AML-193 (cell line): ENCODE data around the gene CELA1.
A peak's percentile ranks its signal among the peaks of the same experiment; 100 is the strongest.

Experiments used
- DNase-seq, 2 experiments: peaks; one replicate each; lab custom pipeline; 2025; lab: John Stamatoyannopoulos, UW

CELA1 gene

DNA sequence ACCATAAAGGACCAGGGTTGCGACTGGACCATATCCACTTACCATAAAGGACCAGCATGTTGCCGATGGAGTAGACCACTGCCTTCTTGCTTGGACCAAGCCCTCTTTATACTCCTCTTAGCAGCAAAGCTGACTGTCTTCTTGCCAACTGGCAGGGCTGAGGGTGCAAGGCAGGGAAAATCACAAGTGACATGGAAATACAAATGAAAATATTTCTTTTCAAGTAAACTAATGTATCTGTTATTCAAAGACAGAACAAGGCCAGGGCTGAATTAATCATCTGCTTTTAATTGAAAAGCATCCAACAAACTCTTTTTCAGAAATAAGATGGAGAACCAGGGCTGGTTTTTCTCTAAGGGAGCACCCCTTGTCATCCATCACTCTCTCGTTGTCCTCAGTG, at the start of gene CELA1:
CELA1 (minus strand) TSS at position 99 of the 400 bp plus-strand sequence; CDS start at position 58, 41 bp downstream.
- no peak for DNase-seq

DNA sequence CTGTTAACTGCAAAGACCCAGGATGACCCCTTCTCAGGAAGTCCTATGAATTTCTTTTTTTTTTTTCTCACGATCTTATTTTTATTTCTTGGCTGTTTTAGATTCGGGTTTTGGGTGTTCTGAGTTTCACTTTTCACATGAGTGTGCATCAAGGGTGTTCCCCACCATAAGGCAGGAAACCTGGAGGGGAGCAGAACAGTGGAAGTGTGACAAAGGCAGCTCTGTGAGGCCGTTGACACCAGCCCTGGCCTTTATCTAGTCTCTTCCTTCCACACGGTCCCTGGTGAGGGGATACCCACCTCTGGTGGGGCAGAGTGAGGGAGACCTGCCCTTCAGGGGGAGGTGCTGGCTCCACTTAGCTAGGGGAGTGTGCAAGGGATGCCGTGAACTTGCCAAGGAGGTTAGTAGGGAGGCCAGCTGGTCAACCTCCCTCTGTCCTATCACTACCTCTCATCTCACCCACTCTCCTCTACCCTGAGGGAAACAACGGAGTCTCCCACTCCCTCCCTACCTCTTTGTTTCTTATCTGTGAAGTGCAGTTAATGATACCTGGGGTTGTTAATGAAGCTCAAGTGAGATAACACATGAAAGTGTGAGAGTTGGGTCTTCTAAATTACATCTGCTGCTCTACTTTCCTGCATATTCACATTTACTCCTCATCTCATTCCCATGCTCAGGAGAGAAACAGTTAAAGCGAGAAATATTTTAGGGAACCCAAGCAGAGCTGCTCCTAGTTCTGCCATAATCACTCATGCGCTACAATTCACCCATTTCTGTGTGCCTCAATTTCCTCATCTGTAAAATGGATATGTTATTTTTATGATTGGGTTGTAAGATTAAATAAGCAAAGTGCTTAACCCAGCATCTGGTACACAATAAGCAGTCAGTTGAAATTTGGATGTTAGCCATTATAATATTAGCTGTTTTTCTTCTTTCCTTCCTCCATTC, 49.1 kb upstream of the CELA1 start:
- DNase-seq = no peak

DNA sequence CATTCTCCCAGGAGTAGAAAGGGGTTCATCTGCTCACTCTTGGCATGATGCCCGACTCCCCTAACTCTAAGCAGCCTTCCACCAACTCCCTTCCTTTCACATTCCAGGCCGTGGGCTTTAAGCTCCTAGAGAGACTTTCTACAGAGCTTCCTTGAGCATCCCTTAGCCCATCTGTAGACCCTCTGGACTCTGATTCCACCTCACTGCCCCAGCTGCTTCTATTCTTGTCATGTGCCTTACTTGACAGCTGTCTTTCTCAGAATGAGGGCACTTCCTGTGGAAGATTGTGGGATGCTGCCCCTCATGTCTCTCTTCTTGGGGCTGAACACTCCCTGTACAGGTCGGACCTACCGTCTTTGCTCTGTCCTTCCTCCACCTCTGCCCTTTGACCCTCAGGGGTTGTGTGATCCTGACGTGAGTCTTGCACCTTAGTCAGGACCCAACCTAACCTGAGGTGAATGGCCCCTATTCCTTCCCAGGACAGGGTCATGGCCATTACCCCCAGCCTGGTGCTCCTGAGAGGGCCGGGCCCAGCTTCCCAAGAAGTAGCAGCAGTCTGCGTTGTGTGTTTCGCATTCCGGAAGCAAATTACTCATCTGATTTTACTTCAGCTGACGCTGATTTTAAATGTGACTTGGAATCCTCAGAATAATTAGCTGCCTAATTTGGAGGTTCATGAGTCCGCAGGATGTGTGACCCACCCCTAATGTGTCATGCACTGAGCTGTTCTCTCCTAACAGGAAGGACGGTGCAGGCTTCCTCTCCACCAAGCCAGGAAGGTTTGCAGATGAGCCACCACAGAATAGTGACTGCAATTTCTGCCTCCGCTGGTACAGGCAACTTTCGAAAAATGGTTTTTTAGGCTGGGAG, 47.4 kb upstream of the CELA1 start:
- peak; percentile 55 to 67 for DNase-seq

DNA sequence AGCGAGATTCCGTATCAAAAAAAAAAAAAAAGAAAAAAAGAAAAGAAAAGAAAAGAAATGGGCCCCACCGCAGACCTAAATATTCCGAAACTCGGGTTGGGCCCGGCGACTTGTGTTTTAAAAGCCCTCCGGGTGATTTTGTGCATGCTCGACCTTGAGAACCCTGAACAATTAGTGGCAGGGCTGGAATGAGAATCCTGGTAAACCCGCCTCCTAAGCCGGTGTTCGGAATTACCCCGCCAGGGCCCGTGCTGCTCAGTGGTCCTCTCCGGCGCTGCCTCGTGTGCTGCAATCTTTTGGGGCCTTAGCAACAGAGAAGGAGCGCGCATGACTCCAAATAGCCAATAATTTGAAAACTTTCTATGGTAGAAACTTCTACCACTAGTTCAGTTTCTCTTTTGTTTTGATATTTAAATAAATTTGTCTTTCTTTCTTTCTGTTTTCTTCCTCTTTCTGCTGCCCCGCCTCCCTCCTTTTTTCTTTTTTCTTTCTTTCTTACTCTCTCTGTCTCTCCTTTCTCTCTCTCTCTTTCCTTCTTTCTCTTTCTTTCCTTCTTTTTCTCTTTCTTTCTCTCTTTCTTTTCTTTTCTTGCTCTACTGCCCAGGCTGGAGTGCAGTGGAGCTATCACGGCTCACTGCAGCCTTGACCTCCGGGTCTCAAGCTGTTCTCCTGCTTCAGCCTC, 46.2 kb upstream of the CELA1 start:
- DNase-seq = peak in 1 of 2 experiments; percentile 13

DNA sequence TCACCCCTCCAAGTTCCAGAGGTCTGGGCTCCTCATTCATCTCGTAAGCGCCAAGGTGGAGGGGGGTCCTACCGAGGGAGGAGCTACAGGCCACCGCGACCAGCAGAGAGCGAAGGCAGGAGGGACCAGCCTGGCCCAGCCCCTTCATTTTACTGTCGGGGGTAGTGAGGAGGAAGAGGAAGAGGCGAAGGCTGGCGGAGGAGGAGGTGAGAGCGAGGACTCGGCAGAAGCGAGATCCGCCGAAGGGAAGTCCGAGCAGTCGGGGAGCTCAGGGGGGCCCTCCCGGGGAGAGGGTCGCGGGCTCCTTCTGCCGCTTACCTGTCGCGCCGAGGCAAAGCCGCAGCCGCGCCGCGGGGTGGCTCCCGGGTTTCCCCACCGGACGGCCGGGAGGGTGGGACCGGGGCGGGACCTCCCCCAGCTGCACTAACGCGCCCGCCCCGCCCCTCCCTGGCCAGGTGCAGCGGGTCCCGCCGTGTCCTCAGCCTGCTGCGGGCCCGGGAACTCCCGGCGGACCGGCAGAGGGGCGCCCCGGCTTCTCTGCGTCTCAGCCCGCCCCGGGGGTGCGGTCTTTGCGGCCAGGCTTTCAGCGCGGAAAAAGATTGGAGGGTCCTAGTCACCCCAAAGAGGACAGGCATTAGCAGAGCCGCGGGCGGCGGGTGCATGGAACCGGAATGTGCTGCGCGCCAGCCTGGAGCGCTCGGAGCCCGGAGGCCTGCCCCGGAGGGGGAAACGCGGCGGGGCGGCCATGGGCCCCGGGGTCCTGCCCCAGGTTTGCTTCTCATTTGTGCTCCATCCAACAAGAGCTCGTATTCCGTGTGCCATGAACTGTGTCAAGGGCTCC, 45.0 kb upstream of the CELA1 start, which contains the start of gene GALNT6:
GALNT6 (minus strand) TSS at position 124 of the 841 bp plus-strand sequence. CDS start 11,625 bp downstream, outside the sequence.
- DNase-seq = peak; percentile 16 to 45

DNA sequence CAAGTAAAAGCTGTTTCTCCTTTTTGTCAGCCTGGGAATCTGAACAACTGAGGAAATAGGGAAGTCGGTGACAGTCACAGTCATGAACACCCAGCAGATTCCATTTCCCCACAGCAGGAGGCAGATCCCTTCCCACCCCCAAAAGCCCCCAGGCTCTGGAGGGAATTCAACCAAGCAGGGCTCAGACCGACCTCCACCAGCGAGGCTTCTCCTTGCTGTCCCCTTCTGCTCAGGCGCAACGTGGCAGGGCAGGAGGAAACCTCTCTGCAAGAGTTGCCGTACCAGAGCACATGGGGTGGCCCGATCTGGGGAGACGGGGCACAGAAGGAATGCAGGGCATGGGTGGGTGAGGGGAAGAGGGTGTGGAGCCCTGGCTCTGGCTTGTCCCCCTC, 44.4 kb upstream of the CELA1 start:
- DNase-seq = peak; percentile 46 to 56

DNA sequence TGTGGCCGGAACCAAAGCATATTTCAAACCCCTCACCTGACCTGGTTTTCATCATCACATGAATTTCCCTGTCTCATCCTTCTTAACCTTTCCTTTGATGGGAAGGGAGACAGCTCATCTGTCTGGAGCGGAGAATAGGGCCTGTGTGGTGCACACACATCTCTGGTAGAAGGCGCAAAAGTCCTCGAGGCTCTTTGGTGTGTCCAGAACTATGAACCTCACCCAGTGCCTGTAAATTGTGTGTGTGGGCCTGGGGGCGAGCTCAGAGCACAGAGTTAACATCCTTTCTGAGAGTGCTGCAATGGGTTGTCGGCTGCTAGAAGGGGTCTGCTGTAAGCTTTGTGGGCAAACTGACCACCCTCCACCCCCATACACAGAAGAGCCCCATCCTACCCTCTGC, 44.0 kb upstream of the CELA1 start:
- DNase-seq = no peak

DNA sequence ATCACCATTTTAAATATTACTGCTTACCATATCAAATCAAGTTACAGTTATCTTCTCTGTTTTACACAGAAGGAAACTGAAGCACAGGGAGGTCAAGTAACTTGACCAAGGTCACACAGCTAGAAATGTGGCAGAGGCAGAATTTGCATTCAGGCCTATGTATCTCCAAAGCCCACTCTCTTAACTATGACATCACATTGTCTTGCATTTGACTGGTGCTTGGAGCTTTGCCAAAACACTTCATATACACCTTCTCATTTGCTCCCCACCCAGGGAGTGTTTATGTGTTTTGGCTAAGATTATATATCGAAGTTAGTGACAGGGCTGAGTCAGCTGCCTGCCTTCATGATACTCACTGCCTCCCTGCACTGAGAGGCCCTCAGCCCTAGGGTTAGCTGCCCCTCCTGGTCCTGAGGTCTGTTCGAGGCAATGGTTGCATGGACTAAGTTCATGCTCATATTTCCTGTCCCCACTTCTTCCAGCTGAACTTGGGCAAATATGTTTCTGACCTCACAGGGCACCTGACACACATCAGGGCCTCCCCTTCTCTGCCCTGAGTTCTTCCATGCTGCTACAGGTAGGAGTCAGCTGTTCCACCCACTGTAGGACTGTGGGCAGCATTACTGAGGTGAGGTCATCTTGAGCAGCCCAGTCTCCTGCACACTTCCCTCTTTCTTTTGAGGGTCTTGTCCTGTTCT, 43.0 kb upstream of the CELA1 start:
- DNase-seq = no peak

DNA sequence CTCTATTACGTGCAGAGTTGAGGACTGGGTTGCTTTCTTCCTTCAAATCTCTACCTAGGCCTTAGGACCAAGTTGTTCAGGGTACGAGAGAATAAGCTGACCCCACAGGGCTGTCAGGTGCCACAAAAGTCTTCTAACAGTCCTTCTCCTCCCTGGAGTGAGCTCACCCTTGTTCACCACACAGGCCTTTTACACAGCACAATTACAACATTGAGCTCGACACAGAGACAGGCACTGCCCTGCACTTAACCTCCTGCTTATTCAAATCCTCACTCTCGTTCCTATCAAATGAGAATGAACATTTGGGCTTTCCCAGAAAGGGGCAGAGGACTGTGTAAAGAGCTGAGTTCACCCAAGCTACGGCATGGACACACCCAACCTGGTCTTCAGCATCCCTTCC, 42.4 kb upstream of the CELA1 start:
- DNase-seq = no peak

DNA sequence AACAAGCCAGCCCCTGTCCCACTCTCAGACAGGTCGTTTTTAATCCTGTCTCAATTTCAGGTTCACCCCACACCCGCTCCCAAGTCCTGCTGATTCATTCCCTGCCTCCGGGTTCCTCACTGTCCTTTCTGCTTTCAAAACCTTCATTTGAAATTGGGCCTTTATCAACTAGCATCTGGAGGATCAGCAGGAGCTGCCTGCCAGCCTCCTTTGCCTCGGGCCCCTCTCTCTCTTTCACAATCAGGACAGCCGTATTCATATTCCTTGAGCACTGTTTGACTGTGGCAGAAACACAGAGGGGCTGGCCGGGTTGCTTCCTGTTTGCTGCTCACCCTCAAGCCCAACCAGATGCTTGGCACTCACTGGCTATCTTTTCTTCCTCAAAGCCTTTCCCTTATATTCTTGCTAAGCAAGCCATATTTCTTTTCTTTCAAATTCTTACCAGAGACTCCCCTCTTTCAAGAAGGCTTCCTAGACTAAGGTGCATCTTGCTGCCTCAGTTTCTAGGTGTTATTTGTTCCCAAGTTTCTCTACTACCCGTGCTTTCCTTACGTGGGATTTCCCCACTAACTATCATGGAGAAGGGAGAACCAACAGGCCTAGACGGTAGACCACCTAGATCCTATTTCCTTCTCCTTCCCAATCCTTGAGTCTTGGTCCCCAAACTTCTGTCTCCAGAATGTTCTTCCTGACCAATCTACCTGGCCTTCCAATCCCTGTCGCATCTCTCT, 41.8 kb upstream of the CELA1 start:
- peak; percentile 74 to 79 for DNase-seq

DNA sequence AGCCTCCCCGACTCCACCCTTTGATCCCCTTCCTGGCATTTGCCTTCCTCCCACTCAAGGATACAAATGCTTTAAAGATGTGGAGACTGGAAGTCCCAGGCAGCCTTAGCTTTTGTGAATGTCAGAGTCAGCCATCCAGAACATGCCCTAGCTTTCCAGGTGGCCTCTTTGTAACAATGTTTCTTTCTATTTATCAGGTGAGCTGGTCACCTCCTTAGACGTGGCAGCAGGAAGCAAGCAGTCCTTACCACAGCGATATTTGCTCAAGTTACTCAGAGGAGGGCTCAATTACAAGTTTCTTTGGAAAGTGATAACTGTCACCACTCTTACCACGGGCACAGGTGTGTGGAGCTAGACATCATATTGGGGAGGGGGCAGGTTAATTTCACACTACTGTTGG, 39.9 kb upstream of the CELA1 start:
- DNase-seq = no peak

DNA sequence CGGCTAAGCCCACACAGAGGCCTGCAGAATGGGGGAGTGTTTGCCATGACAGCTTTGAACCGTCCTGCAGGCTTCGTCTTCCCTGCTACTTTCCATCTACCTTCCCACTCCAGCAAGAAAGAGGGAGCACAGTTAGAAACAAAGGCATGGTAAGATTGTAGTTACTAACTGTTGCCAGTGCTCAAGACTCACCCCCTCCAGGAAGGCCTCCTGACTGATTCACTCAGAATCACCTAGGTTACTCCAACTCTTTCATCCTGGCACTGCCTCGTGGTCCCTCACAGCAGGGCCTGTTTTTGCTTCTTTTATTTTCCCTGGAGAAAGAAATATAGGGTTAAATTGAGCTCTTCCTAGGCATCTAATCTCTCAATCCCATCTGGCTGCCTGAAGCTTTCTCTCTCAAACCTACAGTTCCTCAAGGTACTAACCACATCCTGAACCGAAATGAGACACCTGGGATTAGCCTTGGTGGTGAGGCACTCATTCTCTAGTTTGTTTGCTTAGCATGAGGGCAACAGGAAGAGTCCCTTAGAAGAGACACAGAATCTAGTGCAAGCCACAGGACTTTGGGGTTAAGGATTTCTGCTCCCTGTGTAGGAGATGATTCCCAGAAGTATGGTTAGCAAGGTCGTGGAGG, 36.9 kb upstream of the CELA1 start:
- DNase-seq = no peak

DNA sequence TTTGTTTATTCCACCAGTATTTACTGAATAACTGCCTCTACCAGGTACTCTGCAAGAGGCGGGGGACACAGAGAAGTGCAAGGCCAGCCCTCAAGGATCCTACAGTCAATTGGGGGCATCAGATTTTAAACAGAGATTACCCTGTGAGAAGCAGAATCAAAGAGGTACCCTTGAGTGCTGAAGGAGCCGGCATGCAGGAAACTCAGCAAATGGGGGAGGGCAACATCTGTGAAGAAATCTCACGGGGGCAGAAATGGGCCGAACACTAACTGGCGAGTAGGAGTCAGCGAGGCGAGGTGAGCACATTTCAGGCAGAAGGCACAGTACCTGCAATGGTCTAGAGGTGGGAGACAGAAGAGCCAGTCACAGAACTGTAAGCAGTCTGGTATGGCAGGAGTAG, 35.7 kb upstream of the CELA1 start:
- no peak for DNase-seq

DNA sequence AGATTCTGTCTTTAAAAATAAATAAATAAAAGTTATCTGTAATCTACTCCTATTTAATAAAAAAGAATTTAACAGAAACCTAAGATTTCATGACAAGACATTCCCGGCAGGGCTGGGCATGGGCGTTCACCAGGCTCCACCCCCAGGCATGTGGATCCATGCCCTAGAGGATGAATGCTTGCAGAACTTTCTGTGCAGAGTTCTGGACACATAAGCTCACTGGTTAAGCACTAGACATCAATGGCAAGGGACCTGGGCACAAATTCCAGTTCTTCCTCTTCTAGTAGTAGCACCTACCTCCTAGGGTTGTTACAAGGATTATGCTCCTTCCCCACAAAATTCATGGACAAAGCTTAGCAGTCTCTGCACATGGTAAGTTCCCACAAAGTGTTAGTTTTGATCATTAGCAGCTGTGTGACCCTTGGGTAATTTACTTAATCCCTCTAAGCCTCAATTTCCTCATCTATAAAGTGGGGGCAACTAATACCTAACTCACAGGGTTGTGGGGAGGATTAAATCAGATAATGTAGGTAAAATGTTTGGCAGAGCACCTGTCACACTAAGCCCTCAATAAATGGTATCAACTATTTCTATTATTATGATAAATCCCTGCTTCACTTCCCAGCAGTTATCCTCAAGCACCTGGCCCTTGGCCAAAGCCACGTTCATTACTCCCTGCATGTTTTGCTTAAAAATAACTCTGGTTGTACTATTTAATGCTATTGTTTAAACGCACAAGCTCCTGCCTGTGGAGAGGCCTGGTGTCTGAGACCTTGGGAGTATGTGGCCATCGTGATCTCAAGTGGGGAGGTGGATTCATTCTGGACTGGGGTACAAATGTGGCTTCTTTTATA, 35.0 kb upstream of the CELA1 start:
- DNase-seq = no peak

DNA sequence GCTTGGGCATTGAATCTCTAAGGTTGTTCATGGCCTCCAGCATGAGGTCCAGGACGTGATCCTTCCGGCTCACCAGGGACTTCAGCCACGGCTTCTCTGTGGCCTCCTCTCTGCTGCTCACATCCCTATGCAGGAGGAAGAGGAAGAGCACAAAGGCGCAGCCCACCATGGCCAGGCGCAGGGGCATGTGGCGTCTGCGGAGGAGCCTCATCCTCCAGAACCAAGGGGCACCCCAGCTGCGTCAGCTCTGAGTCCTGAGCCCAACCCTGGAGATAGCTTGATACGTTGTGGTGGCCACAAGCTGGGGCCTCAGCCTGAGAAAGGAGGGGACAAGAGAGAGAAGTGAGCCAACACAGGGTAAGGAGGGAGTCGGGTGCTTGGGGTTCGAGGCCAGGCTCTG, 33.1 kb upstream of the CELA1 start:
- DNase-seq = no peak

DNA sequence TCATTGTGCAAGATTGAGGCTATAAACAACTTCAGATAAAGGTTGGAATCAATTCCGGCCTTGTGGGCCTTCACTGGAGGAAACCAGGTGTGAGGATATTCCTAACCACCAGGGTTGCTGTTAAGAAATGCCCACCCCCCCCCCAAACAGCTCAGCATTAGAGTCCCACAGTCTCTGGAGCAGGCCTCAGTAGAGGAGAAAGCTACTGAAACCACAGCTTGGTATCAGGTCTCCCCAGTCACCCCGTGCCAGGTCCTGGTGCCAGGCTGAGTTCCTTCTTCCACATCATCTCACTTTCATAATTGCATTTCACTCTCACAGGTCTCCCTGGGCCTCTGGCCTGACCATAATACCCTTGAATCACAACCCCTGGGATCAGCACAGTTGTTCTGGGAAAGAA, 32.3 kb upstream of the CELA1 start:
- no peak for DNase-seq

DNA sequence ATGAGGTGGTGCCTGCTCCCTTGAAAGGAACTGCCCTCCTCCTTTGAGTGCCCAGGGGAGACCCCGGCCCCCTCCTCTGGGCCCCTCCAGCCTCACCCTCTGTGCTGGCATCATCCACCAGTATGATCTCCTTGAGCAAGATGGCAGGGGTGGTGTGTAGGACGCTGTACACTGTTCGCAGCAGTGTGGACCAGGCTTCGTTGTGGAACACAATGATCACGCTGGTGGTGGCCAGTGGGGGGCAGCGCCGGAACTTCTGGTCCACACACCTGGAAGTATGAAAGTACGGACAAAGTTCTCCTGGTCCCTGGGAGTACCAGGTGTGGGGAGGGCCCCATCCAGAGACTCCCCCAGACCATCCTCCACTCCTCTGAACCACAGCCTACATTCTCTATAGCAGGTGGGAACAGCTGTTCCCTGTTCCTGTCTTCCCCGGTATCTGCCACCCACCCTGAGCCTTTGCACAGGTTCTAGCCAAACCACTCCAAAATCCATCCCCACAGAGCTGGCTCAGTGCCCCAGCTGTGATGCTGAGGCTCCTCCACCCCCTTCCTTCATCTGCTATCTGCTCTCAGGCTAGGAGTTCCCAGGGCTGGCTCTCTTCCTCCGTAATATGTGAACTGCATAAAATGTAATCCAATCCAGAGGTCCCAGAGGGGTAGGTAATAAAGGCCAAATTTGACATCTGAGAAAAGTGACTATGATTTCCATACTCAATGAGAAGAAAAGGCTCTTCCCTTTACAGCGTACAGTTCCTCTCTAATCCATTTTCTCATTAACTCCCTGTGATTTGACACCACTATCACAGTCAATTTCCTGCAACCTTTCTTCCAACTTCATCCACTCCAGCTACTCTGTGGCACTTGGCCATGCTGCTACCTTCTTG, 30.9 kb upstream of the CELA1 start:
- no peak for DNase-seq
